Stimulated activated CD4-positive, alpha-beta T cell treated with anti-CD3 and anti-CD28 coated beads, Interleukin-2, amount 100 ng/mL, for 48 hours (primary cell): ENCODE results near the gene IHH.

Source experiments
- DNase-seq, 2 donors: peaks; one replicate each; pipeline ENCODE4 v3.0.0-alpha.2; 2020

Gene IHH

GRCh38 chr2:219073413-219074129 lies 12.8 kb upstream of the IHH start:
- peak in 1 of 2 donors; percentile 18 for DNase-seq

- no peak for DNase-seq
These were observed 12.1 kb upstream of the IHH start for GRCh38 chr2:219072741-219073250.

DNA sequence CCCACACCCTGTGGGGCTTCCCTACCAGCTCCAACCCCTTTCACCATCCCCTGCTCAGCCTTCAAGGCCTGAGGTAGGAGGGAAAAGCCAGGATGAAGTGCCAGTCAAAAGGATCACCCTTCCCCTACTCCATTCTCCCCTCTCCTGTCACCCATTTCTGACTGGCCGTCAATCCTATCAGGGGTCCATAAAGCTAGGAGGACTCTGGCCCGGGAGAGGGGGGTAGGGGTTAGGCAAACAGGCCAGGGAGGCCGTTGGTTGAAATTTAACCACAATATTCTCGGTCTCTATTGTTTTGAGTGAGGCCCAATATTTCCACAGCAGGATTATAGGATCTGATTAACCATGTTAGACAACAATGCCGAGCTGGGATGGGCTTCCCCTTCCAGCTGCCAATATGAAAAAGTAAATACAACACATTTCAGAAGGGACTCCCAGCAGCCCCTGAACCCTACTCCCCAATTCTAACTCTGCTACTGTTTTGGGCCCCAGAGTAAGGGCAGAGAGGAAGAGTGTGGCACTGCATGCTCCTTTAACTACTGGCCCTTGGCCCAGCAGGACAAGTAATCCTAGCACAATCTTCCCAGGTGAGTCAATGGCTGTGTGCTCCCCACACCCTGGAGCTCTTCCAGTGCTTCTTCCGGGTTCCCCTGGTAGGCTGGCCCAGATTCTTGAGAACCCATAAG lies 10.6 kb upstream of the IHH start:
- no peak for DNase-seq

DNA sequence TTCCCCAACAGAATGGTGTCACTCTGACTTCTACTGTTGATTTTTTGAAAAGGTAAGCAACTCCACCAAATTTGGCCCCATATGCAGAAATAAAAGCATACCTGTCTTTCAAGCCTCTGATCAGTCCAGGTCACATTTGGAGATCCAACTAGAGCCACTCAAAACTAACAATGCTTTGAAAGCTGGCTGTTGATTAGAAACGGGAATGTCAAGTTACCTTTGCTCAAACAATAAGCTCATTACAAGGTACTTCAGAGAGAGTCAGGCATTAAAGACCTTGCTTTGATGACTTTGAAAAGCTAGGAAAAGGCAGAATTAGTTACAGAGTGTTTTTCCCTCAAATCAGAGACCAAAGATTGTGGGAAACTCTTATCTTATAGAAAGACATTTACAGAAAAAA lies 4.8 kb upstream of the IHH start:
- no peak for DNase-seq

GRCh38 chr2:219062081-219062480 lies 1.4 kb upstream of the IHH start:
- no peak for DNase-seq

DNA sequence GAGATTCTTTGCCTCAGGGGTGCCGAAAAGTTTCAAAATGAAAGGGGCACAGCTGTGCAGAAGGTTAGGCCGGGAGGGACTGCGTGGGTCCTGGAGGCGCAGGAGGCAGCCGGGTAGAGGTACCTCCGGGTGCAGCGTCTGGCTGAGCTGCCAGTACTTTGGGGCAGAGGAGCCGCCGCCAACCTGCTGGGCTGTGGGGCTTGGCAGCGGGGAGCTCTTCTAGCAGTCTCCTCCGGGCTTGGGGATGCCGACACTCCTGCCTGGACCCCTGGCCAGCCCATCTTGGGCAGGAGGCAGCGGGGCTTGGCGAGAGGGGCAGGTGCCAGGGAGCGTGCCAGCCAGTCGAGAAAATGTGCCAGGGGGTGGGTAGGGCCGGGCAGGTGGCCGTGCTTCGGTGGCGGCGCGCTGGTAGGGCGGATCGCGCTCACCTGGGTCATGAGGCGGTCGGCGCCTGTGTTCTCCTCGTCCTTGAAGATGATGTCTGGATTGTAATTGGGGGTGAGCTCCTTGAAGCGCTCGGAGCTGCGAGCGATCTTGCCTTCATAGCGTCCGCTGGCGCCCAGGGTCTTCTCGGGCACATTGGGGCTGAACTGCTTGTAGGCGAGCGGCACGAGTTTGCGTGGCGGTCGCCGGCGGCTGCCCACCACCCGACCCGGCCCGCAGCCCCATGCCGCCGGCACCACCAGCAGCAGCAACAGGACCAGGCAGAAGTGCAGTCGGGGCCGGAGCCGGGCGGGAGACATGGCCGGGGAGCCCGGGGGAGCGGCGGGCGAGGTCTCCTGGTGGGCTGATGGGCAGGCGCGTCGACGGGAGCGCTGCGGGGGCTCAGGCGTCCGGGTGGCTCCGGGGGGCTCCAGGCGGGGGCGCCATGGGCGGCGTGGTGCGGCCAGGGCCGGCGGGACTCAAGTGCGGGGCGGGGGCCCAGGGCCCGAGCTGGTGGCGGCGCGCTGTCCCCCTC lies 717 bp downstream of the IHH start:
- DNase-seq, result no peak

GRCh38 chr2:219059375-219059724 lies 1.4 kb downstream of the IHH start:
- DNase-seq, result no peak

DNA sequence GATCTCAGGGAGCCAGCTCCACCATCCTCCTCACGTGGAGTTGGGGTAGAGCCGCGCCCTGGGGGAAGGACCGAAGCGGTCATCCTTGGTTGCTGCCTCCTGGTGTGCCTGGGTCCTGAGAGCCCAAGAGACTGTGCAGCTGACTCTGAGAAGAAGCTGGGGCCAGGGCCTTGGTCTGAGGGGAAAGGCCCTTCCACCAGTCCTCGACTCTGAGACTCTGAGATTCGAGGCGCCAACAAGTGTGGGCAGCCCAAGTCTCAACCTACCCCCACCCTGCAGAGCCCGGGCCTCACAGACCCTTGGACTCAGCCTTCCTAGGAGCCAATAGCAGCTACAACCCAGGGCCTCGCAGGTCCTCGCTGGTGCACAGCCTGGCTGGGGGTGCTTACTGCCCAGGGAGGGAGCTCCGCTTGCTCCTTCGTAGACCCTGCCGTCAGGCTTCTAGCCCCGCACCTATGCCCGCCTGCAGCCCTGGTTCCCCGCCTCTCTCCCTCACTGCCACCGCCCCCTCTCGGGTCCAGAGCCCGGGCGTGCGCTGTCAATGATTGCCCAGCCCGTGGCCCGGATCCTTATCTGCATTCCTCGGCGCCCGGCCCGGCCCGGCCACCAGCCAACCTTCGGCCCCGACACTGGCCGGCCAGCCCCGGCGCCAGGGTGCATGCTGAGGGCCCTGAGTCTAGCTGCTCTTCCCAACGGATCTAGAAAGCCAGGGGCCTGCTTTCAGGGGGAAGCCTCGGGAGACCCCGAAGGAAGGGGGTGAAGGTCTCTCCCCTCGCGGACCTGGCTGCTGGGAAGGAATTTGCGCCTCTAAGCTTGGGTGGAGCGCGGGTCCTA lies 2.0 kb downstream of the IHH start:
- no peak for DNase-seq

GRCh38 chr2:219057709-219058540 lies 2.8 kb downstream of the IHH start:
- DNase-seq, result peak; percentile 76 to 82

DNA sequence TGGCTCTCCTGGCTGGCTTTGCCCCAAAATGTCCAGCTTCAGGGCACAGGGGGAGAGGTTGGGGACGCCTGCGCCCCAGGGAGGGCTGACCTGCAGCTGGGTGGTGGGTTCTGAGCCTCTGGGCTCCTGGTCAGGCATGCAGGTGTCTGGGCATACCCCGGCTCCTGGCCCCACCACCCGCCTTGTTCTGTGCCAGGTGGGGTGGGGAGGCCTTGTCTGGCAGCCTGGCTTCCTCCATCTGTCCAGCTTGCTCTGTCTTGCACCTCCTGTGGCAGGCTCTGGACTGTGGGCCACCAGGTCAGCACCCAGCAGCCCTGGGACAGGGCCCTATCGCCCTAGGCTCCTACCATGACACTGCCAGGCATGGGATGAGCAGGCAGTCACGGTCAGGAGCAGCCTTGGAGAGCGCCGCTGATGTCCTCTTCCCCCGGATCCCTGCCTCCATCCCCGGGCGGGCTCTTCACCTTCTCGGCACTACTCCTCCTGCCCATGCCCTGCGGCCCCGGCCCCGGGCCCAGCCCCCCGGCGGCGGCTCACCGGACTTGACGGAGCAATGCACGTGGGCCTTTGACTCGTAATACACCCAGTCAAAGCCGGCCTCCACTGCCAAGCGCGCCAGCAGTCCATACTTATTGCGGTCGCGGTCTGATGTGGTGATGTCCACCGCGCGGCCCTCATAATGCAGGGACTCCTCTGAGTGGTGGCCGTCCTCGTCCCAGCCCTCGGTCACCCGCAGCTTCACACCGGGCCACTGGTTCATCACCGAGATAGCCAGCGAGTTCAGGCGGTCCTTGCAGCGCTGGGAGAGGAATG lies 3.6 kb downstream of the IHH start:
- no peak for DNase-seq

DNA sequence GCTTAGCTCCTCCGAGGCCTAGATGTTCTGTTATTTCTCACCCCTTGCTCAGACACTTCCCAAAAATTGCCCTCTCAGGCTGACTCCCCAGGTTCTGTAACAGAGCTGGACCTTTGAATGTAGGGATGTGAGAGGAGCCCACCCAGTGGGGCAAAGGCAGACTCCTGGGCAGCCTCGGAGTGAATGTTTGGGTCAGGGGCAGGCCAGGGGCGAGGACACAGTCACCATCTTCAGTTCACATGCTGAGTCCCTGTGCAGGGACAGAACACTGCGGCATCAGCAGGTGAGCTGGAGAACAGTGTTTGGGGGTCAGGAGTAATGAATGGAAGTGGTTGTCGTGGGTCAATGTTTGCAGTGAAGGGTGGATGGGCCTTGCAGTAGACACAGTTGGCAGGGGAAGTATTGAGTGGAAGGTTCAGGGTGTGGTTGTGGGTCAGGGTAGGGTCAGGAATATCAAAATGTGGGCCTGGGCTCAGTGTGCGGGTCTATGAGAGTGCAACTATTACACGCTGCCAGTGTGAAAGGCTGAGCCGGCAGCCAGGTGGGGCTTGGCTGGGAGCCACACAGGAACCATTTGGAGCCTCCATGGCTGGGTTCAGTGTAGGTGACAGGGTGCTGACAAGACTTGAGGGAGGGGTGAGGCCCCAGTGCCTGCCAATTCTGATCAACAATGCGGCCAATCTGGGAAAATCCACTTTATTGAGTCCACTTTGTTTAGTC lies 4.4 kb downstream of the IHH start:
- no peak for DNase-seq

DNA sequence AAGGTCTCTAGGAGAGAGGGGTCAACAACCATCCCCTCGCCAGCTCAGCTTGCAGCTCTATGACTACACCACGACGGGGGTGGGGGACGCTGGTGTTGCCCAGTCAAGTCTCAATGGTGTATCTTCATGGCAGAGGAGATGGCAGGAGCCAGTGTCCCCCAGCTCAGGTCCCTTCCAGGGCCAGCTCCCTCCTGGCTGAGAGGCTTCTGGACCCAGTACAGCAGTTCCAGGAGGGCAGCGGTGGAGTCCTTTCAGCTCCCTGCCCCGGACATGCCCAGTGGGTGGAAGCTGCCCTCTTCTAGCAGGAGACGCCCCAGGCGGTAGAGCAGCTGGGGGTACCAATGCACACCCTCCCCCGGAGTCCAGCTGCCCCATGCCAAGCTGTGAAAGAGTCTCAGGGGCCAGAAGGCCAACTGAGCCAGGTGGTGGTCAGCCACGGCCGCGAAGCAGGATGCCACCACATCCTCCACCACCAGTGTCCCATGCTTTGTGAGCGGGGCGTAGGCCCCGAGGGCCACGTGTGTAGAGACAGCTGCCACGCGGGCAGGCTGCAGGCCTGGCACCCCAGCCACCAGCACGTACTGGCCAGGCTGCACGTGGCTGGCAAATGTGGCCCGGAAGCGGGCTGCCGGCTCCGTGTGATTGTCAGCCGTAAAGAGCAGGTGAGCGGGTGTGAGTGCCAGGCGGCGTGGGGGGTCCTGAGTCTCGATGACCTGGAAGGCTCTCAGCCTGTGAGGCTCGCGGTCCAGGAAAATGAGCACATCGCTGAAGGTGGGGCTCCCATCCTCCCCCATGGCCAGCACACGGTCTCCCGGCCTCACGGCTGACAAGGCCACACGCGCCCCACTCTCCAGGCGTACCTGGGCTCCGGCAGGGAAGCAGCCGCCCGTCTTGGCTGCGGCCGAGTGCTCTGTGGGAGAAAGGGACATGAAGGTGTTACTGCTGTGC lies 5.5 kb downstream of the IHH start:
- no peak for DNase-seq

DNA sequence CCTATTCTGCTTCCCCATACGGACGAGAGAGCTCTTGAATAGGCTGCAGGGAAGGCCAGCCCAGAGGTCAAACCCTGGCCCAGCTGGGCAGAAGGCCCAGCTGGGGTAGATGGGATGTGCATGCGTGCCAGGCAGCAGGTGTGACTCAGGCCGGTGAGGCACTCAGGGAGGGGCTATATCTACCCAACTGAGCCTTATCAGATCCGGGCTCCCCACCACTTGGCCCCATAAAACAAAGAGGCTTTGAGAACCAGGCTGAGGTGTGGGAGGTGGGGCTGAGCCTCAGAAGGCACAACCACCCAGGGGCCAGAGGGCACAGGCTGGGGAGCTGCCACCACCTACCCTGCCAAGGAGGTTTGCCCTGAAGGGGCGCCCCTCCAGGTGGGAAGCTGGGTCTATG lies 11.4 kb downstream of the IHH start:
- DNase-seq, result no peak

GRCh38 chr2:219045937-219046550 lies 14.7 kb downstream of the IHH start:
- no peak for DNase-seq

DNA sequence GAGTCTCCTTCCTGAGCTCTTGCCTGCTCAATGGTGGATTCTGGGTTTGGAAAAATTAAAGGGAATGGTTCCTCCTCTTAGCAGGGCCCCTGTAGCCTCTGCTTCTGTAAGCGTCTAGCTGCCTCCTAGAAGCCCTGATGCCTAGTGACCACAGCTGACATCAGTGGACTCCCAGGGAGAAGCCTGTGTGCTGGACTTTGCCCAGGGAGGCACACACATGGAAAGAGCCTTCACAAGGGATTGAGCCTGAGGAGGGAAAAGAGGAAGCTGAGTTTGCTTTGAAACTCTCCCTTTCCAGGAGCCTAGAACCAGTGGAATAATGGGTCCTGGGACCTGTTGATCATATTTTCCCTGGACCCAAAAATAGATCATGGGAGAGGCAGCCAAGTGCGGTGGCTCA lies 18.0 kb downstream of the IHH start:
- no peak for DNase-seq

GRCh38 chr2:219042157-219042556 lies 18.6 kb downstream of the IHH start:
- DNase-seq, result no peak

DNA sequence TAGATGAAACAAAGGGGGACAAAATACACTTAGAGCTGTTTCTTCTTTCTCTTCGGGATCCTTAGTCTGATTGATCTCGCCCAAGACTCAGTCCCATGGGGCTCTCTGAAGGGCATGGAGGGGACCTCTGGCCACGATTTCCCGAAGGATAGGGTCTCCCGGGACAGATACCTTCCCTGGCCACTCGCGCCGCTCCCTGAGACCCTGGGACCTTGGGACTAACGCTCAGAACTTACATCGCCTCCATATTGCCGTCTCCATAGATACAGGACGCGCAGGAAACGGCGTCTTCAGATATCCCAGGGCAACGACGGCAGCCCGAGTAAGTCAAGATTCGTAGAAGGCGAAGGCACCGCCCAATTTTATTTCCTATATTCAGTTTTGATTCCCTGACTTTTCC lies 19.5 kb downstream of the IHH start, which contains the start of gene CFAP65:
CFAP65 (minus strand) TSS at position 265 of the 400 bp plus-strand sequence. CDS start 2,468 bp downstream, outside the sequence.
- DNase-seq, result peak in 1 of 2 donors; percentile 21

DNA sequence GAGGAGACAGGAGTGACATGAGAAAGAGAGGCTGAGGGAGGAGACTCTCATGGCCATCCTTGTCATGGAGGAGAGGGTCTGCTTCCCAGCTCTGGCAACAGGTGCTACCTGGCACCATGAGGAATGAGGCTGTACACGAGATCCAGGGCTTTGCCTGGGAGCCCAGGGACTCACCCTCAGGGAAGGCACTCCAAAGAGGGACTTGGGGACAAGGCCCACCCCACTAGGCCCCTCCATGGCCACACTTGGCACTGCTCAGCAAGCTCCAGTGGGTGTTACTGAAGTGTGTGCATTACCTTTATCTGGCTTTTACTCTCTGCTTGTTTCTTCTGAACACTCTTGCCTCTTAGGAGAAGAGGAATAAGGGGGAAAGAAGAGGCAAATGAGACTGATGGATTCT lies 22.1 kb downstream of the IHH start:
- DNase-seq, result no peak
